H1 (cell line): Measurements from ENCODE around the gene NADK2. TPM values are rescaled to one million over a fixed set of nuclear protein-coding genes. Genes with fewer than 3 reads are reported as not detected.

Experiments used
- SIX5 ChIP-seq: IDR thresholded peaks from 2 replicates; pipeline ENCODE4 v1.6.1; 2011; ENCODE audit warnings: mild to moderate bottlenecking, low read depth, low read length
- ZNF274 ChIP-seq: IDR thresholded peaks from 2 replicates; pipeline ENCODE4 v1.7.0; 2012; ENCODE audit warnings: low read length, borderline replicate concordance; ENCODE audit errors: extremely low read depth
- polyA plus RNA-seq, 7 experiments: library from polyadenylated mRNA; depleted of rRNA in 3 of 7; stranded (reverse) in 5 of 7; unstranded in 2 of 7; fragments of >200 nt in 5 of 7; fragments of 200-250 nt in 2 of 7; gene quantifications; 1 replicate in 5 of 7; 2 replicates in 1 of 7; 4 replicates in 1 of 7; pipeline versions ENCODE4 v1.2.1 to v1.2.3, GENCODE V29; 2011 to 2013; ENCODE audit warnings: missing spikeins in 2 of 7, mixed read lengths in 2 of 7
- total RNA-seq: library from RNA; stranded (reverse); fragmentation: NEBNext Ultra II Directional; extraction: Animal tissue kit (Norgen Biotek cat#: 25700); gene quantifications from 2 replicates; pipeline ENCODE4 v1.2.1, GENCODE V29; 2021

The NADK2 gene
- total and polyA plus RNA-seq, 2 of the 8 experiments (the other 6 are each of a cell fraction or from before 2014, with no cell fraction given) = 3.4 to 16.1 TPM

GRCh38 chr5:36170832-36171424 lies 70.8 kb downstream of the NADK2 start (continued):
- no peak for TF ChIP-seq ZNF274
- TF ChIP-seq SIX5 = no peak
